Measurements from ENCODE around the gene SIAH2.

The SIAH2 gene

DNA sequence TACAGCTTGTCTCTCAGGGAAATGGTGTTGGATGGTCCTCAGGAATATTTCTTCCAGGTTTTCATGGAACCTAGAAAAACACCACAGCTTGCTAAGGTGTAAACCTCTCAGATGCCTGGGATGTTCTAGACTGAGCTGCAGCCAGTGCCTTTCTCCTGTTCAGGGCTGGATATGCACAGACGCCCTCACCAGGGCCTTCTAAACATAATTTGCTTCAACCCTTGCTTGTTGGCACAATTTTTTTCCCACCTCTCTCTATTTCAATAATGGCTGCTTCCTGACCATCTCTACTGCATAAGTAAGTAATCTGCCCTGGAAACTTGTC is 28.2 kb downstream of the SIAH2 start:
- H3K4me3 ChIP-seq (replicated peaks; ENCODE audit: insufficient read depth, low read length): no peak overlapping the region
- H3K27me3 ChIP-seq (ENCODE audit: insufficient read depth, poor library complexity, severe bottlenecking): no peaks in the 10 kb centered on the region
- no peak for DNase-seq (ENCODE audit: low read depth in 1 of 2, low spot score in 1 of 2)
- H3K27ac ChIP-seq (replicated peaks): no peak overlapping the region
- TF ChIP-seq SPI1 (IDR thresholded peaks at IDR 0.05; ENCODE audit: borderline replicate concordance, low read depth): no peak
- TF ChIP-seq, protein P1, sequence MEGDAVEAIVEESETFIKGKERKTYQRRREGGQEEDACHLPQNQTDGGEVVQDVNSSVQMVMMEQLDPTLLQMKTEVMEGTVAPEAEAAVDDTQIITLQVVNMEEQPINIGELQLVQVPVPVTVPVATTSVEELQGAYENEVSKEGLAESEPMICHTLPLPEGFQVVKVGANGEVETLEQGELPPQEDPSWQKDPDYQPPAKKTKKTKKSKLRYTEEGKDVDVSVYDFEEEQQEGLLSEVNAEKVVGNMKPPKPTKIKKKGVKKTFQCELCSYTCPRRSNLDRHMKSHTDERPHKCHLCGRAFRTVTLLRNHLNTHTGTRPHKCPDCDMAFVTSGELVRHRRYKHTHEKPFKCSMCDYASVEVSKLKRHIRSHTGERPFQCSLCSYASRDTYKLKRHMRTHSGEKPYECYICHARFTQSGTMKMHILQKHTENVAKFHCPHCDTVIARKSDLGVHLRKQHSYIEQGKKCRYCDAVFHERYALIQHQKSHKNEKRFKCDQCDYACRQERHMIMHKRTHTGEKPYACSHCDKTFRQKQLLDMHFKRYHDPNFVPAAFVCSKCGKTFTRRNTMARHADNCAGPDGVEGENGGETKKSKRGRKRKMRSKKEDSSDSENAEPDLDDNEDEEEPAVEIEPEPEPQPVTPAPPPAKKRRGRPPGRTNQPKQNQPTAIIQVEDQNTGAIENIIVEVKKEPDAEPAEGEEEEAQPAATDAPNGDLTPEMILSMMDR (IDR thresholded peaks at IDR 0.05; ENCODE audit: insufficient read depth, low read length): no peak
- no peak for TF ChIP-seq POLR2AphosphoS5 (IDR thresholded peaks at IDR 0.05; ENCODE audit: low read depth)
- no peak for TF ChIP-seq GABPA (IDR thresholded peaks at IDR 0.05; ENCODE audit: low read depth)
- TF ChIP-seq, protein P2, sequence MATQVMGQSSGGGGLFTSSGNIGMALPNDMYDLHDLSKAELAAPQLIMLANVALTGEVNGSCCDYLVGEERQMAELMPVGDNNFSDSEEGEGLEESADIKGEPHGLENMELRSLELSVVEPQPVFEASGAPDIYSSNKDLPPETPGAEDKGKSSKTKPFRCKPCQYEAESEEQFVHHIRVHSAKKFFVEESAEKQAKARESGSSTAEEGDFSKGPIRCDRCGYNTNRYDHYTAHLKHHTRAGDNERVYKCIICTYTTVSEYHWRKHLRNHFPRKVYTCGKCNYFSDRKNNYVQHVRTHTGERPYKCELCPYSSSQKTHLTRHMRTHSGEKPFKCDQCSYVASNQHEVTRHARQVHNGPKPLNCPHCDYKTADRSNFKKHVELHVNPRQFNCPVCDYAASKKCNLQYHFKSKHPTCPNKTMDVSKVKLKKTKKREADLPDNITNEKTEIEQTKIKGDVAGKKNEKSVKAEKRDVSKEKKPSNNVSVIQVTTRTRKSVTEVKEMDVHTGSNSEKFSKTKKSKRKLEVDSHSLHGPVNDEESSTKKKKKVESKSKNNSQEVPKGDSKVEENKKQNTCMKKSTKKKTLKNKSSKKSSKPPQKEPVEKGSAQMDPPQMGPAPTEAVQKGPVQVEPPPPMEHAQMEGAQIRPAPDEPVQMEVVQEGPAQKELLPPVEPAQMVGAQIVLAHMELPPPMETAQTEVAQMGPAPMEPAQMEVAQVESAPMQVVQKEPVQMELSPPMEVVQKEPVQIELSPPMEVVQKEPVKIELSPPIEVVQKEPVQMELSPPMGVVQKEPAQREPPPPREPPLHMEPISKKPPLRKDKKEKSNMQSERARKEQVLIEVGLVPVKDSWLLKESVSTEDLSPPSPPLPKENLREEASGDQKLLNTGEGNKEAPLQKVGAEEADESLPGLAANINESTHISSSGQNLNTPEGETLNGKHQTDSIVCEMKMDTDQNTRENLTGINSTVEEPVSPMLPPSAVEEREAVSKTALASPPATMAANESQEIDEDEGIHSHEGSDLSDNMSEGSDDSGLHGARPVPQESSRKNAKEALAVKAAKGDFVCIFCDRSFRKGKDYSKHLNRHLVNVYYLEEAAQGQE (IDR thresholded peaks at IDR 0.05; ENCODE audit: insufficient replicate concordance, low read depth): no peak

DNA sequence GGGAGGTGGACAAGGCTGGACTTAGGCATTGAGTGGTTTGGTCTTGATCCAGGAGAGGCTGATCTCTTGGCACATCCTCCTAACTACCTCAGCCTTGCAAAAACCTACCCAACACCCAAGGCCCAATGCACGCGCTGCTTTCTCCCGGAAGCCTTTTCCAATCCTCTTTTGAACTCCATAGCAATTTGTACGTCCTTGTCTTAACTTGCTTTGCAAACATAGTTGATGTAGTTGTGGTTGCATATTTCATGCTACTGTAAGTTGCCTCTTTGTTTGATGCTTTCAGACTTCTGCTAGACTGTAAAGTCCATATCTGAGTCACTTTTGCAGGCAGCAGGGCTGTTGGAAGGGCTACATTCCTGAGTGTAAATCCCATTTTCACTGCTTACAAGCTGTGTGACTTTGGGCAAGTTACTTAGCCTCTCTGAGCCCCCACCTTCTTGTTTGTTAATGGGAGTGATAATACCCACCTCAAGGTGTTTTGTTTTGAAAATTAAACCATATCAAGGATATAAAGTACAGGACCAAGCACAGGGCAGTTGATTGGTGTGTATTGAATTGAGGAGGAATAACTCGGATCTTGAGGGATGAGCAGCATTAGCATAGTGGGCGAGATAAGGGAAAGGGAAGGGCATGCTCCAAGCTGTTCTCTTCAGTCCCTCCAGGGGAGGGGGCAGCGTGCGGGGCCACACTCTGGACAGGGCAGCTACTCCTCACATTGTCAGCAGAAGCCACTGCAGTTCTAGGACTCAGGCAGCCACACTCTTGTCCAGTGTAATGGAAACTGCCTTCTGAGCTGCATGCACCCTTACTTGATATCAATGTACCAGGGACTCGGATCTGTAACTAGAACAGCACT is 28.8 kb downstream of the SIAH2 start:
- H3K4me3 ChIP-seq (replicated peaks; ENCODE audit: insufficient read depth, low read length): no peak overlapping the region

DNA sequence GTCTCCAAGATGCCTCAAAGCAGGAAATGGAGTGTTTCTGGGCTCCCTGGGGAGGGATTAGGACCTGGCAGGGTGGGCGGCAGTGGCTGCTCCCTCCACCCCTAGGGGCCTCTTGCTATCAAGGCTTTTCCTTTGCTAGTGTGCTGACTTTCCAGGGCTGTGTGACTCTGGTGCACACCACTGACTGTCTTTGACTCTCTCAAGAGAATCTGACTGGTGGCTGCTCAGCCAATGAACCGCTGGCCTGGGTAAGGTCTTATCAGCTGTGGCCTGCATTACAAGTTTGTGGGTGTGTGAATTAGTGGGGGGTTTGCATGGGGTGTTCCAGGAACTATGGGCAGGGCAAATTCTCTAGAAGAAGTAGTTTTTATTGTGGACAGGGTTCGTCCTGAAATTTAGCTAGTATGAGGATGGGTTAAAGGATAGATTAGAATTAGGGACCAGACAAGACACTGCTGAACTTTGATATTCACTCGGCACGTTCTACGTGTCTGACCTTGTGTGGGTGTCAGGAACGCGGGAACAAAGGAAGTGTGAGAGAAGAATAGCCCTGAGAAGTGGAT is 29.5 kb downstream of the SIAH2 start:
- TF ChIP-seq POLR2AphosphoS5 (IDR thresholded peaks at IDR 0.05; ENCODE audit: low read depth) (no peak), SPI1 (IDR thresholded peaks at IDR 0.05; ENCODE audit: borderline replicate concordance, low read depth) (no peak), GABPA (IDR thresholded peaks at IDR 0.05; ENCODE audit: low read depth) (no peak)
- TF ChIP-seq, protein P2 (IDR thresholded peaks at IDR 0.05; ENCODE audit: insufficient replicate concordance, low read depth): no peak
- TF ChIP-seq, protein P1 (IDR thresholded peaks at IDR 0.05; ENCODE audit: insufficient read depth, low read length): no peak
- no peak for DNase-seq (ENCODE audit: low read depth in 1 of 2, low spot score in 1 of 2)
- no peak overlapping the region for H3K4me3 ChIP-seq (replicated peaks; ENCODE audit: insufficient read depth, low read length)
- H3K27ac ChIP-seq (replicated peaks): no peak overlapping the region
- H3K27me3 ChIP-seq (ENCODE audit: insufficient read depth, poor library complexity, severe bottlenecking): no peaks in the 10 kb centered on the region

More for the DNA sequence above, 28.8 kb downstream of the SIAH2 start:
- Histone ChIP-seq H3K27me3 (ENCODE audit: insufficient read depth, poor library complexity, severe bottlenecking) (no peaks in the 10 kb centered on the region), H3K27ac (replicated peaks) (no peak overlapping the region)
- DNase-seq (ENCODE audit: low read depth in 1 of 2, low spot score in 1 of 2): no peak
- TF ChIP-seq, protein P1 (IDR thresholded peaks at IDR 0.05; ENCODE audit: insufficient read depth, low read length): no peak
- TF ChIP-seq, protein P2 (IDR thresholded peaks at IDR 0.05; ENCODE audit: insufficient replicate concordance, low read depth): no peak
- TF ChIP-seq POLR2AphosphoS5 (IDR thresholded peaks at IDR 0.05; ENCODE audit: low read depth) (no peak), SPI1 (IDR thresholded peaks at IDR 0.05; ENCODE audit: borderline replicate concordance, low read depth) (no peak), GABPA (IDR thresholded peaks at IDR 0.05; ENCODE audit: low read depth) (no peak)
